Panc1 (cell line): ENCODE results near the gene SGK1. TPM values are rescaled to one million over a fixed set of nuclear protein-coding genes. Genes with fewer than 3 reads are reported as not detected.

ENCODE experiments used
- ATAC-seq: fragments of 200-7000 bp; cut with Tn5 transposase; 2 replicates; pipeline ENCODE4 v1.9.1; 2020; ENCODE audit warnings: mild to moderate bottlenecking, moderate library complexity
- BruUV-seq: library from RNA; stranded (reverse); fragments of 400-500 nt; replicated peaks from 2 replicates; lab custom pipeline; 2021; lab: Mats Ljungman, UMichigan
- CTCF ChIA-PET: fragments of 300-600 bp; sonication (Branson Sonifier 250); formaldehyde crosslinking; loops from one replicate; lab custom pipeline; 2022; ENCODE audit warnings: antibody characterized with exemption; lab: Charles Lee
- POLR2A ChIA-PET: fragments of 300-600 bp; sonication (Branson Sonifier 250); formaldehyde crosslinking; loops from one replicate; lab custom pipeline; 2022; ENCODE audit warnings: antibody characterized with exemption; lab: Charles Lee
- DNase-seq: peaks from one replicate; pipeline ENCODE4 v3.0.0-alpha.2; 2010; ENCODE audit warnings: low read depth, low spot score
- H3K27ac ChIP-seq: 2 replicates; pipeline ENCODE4 v1.5.1; 2011; ENCODE audit warnings: mild to moderate bottlenecking, low read length, inconsistent platforms
- H3K27me3 ChIP-seq: fragments of 200-500 bp; sonication (Bioruptor generic); 2 replicates; pipeline ENCODE4 v1.6.0; 2014; ENCODE audit warnings: low read length, inconsistent platforms; ENCODE audit not compliant: control insufficient read depth, insufficient read depth
- H3K36me3 ChIP-seq: fragments of 200-500 bp; sonication (Bioruptor generic); 2 replicates; pipeline ENCODE4 v1.5.1; 2014; ENCODE audit warnings: inconsistent platforms, mild to moderate bottlenecking, low read length, moderate library complexity; ENCODE audit not compliant: control insufficient read depth, insufficient read depth
- H3K4me1 ChIP-seq: 2 replicates; pipeline ENCODE4 v1.5.1; 2011; ENCODE audit warnings: inconsistent platforms, mild to moderate bottlenecking, low read length, moderate library complexity; ENCODE audit not compliant: control insufficient read depth, insufficient read depth
- H3K4me3 ChIP-seq, 2 experiments: 2 replicates each; pipeline ENCODE4 v1.5.1; 2011 to 2012; ENCODE audit warnings: low read depth in 2 of 2, low read length in 2 of 2, mild to moderate bottlenecking in 2 of 2, inconsistent platforms in 1 of 2, moderate library complexity in 1 of 2
- H3K9me3 ChIP-seq: fragments of 200-500 bp; sonication (Bioruptor generic); 2 replicates; pipeline ENCODE4 v1.5.1; 2014; ENCODE audit warnings: low read depth, mild to moderate bottlenecking, inconsistent platforms, low read length, moderate library complexity; ENCODE audit not compliant: control insufficient read depth, insufficient read depth
- CTCF ChIP-seq: fragments of 450-650 bp; IDR thresholded peaks from 2 replicates; pipeline ENCODE4 v1.5.1; 2017; ENCODE audit warnings: mild to moderate bottlenecking
- POLR2AphosphoS5 ChIP-seq: IDR thresholded peaks from 2 replicates; pipeline ENCODE4 v1.6.1; 2012; ENCODE audit warnings: mild to moderate bottlenecking, low read depth, low read length, moderate library complexity
- REST ChIP-seq, 2 experiments: IDR thresholded peaks; 2 replicates each; pipeline ENCODE4 v1.6.1; 2011 to 2012; ENCODE audit warnings: low read depth in 2 of 2, control low read depth in 1 of 2, low read length in 1 of 2, mild to moderate bottlenecking in 1 of 2, moderate library complexity in 1 of 2; ENCODE audit not compliant: insufficient read depth in 1 of 2
- SIN3A ChIP-seq: IDR thresholded peaks from 2 replicates; pipeline ENCODE4 v1.6.1; 2012; ENCODE audit warnings: low read depth, mild to moderate bottlenecking, low read length, moderate library complexity, borderline replicate concordance; ENCODE audit not compliant: insufficient read depth
- TCF7L2 ChIP-seq: IDR thresholded peaks from 2 replicates; pipeline ENCODE4 v1.6.1; 2011; ENCODE audit warnings: mild to moderate bottlenecking, low read depth, low read length, inconsistent platforms
- in situ Hi-C: cut with HindIII; loops from 2 replicates; pipeline ENCODE4 v1.10.0; 2016; ENCODE audit warnings: low sequenced_read_pairs, low pct_unique_long_range_greater_than_20kb
- intact Hi-C: fragments of 100-400 bp; cut with micrococcal nuclease; formaldehyde crosslinking; loops from one replicate; pipeline ENCODE4 v1.10.0; 2022; ENCODE audit not compliant: unreplicated experiment
- total RNA-seq: library from RNA; stranded (reverse); gene quantifications from one replicate; pipeline ENCODE4 v1.2.1, GENCODE V29; 2021; ENCODE audit not compliant: unreplicated experiment

Gene SGK1
- total RNA-seq, 1 experiment from 2014 or later, result 7.5 TPM

GRCh38 chr6:134323294-134323693 is 5.4 kb upstream of the SGK1 start:
- no peaks in the 10 kb centered on the region for H3K9me3 ChIP-seq
- no TSS peak for BruUV-seq
- DNase-seq (no peak), ATAC-seq (no peak)
- H3K27ac ChIP-seq, result no peak overlapping the region
- no peaks in the 10 kb centered on the region for H3K4me1 ChIP-seq
- TF ChIP-seq POLR2AphosphoS5 (no peak), REST (IDR thresholded peaks at IDR 0.05; ENCODE audit: insufficient read depth in 1 of 2, low read depth in 2 of 2, low read length in 1 of 2) (no peak), TCF7L2 (no peak), CTCF (no peak), SIN3A (no peak)
- no peak overlapping the region for H3K4me3 ChIP-seq
- H3K27me3 ChIP-seq, result peaks cover 8% of the 10 kb centered on the region
- intact Hi-C loops (no loop called here), in situ Hi-C loops (no loop called here)
- CTCF ChIA-PET, result no interaction called here
- POLR2A ChIA-PET, result no interaction called here
- no peaks in the 10 kb centered on the region for H3K36me3 ChIP-seq

- Histone ChIP-seq H3K4me1 (0 out of 2 replicates have a peak, but pooled peaks cover 5% of the 10 kb centered on the region), H3K27me3 (peaks cover 11% of the 10 kb centered on the region), H3K36me3 (no peaks in the 10 kb centered on the region), H3K27ac (no peak overlapping the region), H3K4me3 (no peak overlapping the region), H3K9me3 (no peaks in the 10 kb centered on the region)
- DNase-seq (no peak), ATAC-seq (no peak)
- BruUV-seq, result no TSS peak
- intact Hi-C loops, result no loop called here
- ChIA-PET CTCF (no interaction called here), POLR2A (no interaction called here)
- TF ChIP-seq REST (IDR thresholded peaks at IDR 0.05; ENCODE audit: insufficient read depth in 1 of 2, low read depth in 2 of 2, low read length in 1 of 2), result no peak
- no peak for TF ChIP-seq CTCF
- TF ChIP-seq TCF7L2, result no peak
- no peak for TF ChIP-seq POLR2AphosphoS5
- TF ChIP-seq SIN3A, result no peak
- in situ Hi-C loops, result no loop called here
Measured at GRCh38 chr6:134322216-134322615, 4.3 kb upstream of the SGK1 start.
